Cardiac ventricle fibroblast (primary cell): Measurements from ENCODE around the gene MFAP1. TPM values are rescaled to one million over a fixed set of nuclear protein-coding genes. Genes with fewer than 3 reads are reported as not detected.

Experiments used
- total RNA-seq: library from RNA; depleted of rRNA; stranded (reverse); fragments of >200 nt; gene quantifications from 2 replicates; pipeline ENCODE4 v1.2.3, GENCODE V29; 2015

Gene MFAP1
- total RNA-seq = 16.2 and 16.8 TPM in 2 replicates

GRCh38 chr15:43824302-43825246, at the start of gene MFAP1:
Gene MFAP1 (minus strand): TSS chr15:43824690. CDS start chr15:43824569, 121 bp downstream.

GRCh38 chr15:43826508-43827341, 2.2 kb upstream of the MFAP1 start, which contains the start of gene WDR76:
Gene WDR76 (plus strand): TSS chr15:43827002. CDS start chr15:43827033, 31 bp downstream.

GRCh38 chr15:43800286-43801141, 24.0 kb downstream of the MFAP1 start, which contains the start of gene HYPK:
Gene HYPK (plus strand): TSS chr15:43800599. CDS start chr15:43800623, 24 bp downstream.

GRCh38 chr15:43799945-43800285, 24.6 kb downstream of the MFAP1 start, which contains the start of gene SERINC4:
Gene SERINC4 (minus strand): TSS chr15:43800220. CDS start chr15:43799986, 234 bp downstream.

GRCh38 chr15:43791993-43792760, 32.3 kb downstream of the MFAP1 start, which contains the start of gene SERF2:
Gene SERF2 (plus strand): TSS chr15:43792320. CDS start chr15:43792377, 57 bp downstream.

GRCh38 chr15:43776718-43777266, 47.7 kb downstream of the MFAP1 start, which contains the start of gene ELL3:
Gene ELL3 (minus strand): TSS chr15:43776966. CDS start chr15:43776901, 65 bp downstream.

Other genes with a start within 250 kb of the MFAP1 start
- gene PPIP5K1, start 234.5 kb downstream of the MFAP1 start, total RNA-seq = 3.3 and 3.8 TPM in 2 replicates
- gene CKMT1B, start 230.7 kb downstream of the MFAP1 start, total RNA-seq = 0.39 TPM in 1 of 2 replicates, not detected in the other
- not detected in 2 replicates for gene STRC, start 205.9 kb downstream of the MFAP1 start, total RNA-seq
- 0.19 TPM in 1 of 2 replicates, not detected in the other for gene CATSPER2, start 175.8 kb downstream of the MFAP1 start, total RNA-seq
- gene CKMT1A, start 130.8 kb downstream of the MFAP1 start, total RNA-seq = 0.06 TPM in 1 of 2 replicates, not detected in the other
- gene PDIA3, start 78.3 kb downstream of the MFAP1 start, total RNA-seq = 310 and 311 TPM in 2 replicates
- gene ELL3, start 47.7 kb downstream of the MFAP1 start, total RNA-seq = 0.37 and 1.3 TPM in 2 replicates
- gene SERF2, start 32.4 kb downstream of the MFAP1 start, total RNA-seq = 1,535 and 1,868 TPM in 2 replicates
- not detected in 2 replicates for gene SERINC4, start 24.5 kb downstream of the MFAP1 start, total RNA-seq
- gene HYPK, start 24.1 kb downstream of the MFAP1 start, total RNA-seq = 5.9 and 14.2 TPM in 2 replicates
- gene WDR76, start 2.3 kb upstream of the MFAP1 start, total RNA-seq = 2.9 and 5.9 TPM in 2 replicates